Transverse colon (tissue), 4 donors: ENCODE measurements around the gene RCAN2. TPM values are rescaled to one million over a fixed set of nuclear protein-coding genes. Genes with fewer than 3 reads are reported as not detected.
A peak's percentile ranks its signal among the peaks of the same experiment; 100 is the strongest.

Experiments
- DNase-seq: peaks from one replicate; pipeline ENCODE4 v3.0.0-alpha.2; 2019
- H3K27ac ChIP-seq, 4 donors: fragments of 200-600 bp; sonication (generic); 2 replicates each; pipeline ENCODE4 v1.5.1; 2016 to 2018; ENCODE audit warnings: inconsistent platforms in 4 of 4
- H3K27me3 ChIP-seq: fragments of 200-600 bp; sonication (generic); 2 replicates; pipeline ENCODE4 v1.5.1; 2017; ENCODE audit warnings: inconsistent platforms
- H3K36me3 ChIP-seq, 4 donors: fragments of 200-600 bp; sonication (generic); 2 replicates each; pipeline ENCODE4 v1.5.1; 2017 to 2019; ENCODE audit warnings: inconsistent platforms in 4 of 4
- H3K4me1 ChIP-seq, 4 donors: fragments of 200-600 bp; sonication (generic); 2 replicates each; pipeline ENCODE4 v1.5.1; 2017 to 2020; ENCODE audit warnings: inconsistent platforms in 4 of 4
- H3K4me3 ChIP-seq, 4 donors: fragments of 200-600 bp; sonication (generic); 1 replicate in 1 of 4; 2 replicates in 3 of 4; pipeline versions ENCODE4 v1.5.1 to v1.6.1; 2017 to 2019; ENCODE audit warnings: inconsistent platforms in 4 of 4
- H3K9me3 ChIP-seq, 2 donors: fragments of 200-600 bp; sonication (generic); 2 replicates each; pipeline ENCODE4 v1.5.1; 2017 to 2019; ENCODE audit warnings: inconsistent platforms in 2 of 2
- EP300 ChIP-seq: sonication (generic); formaldehyde crosslinking; IDR thresholded peaks from one replicate; pipeline ENCODE4 v1.6.1; 2017; ENCODE audit warnings: antibody characterized with exemption, low read depth
- POLR2A ChIP-seq: fragments of 450-650 bp; IDR thresholded peaks from one replicate; pipeline ENCODE4 v1.6.1; 2016; ENCODE audit warnings: antibody characterized with exemption, mild to moderate bottlenecking, moderate library complexity
- POLR2AphosphoS5 ChIP-seq, 3 donors: sonication (generic); formaldehyde crosslinking; IDR thresholded peaks; one replicate each; pipeline ENCODE4 v1.6.1; 2016; ENCODE audit warnings: antibody characterized with exemption in 3 of 3
- WGBS, 2 donors: methylation state at CpG; one replicate each; pipeline ENCODE4 v1.1.5; 2018; ENCODE audit warnings: low coverage in 1 of 2; 5-methylcytosine and 5-hydroxymethylcytosine counted together
- in situ Hi-C, 4 donors: fragments of 200-750 bp; cut with MboI; loops; one replicate each; pipeline versions ENCODE4 v1.15.0 to v1.15.1; 2017; ENCODE audit warnings: low sequenced_read_pairs in 3 of 4, low pct_ligation_motif_present in 1 of 4, low pct_unique_long_range_greater_than_20kb in 1 of 4
- intact Hi-C: fragments of 100-400 bp; cut with DNase I; formaldehyde crosslinking; loops from one replicate; pipeline ENCODE4 v1.15.1; 2023; ENCODE audit warnings: low total_unique reads
- total RNA-seq, 4 donors: library from RNA; depleted of rRNA; stranded (reverse); fragments of >200 nt; gene quantifications; one replicate each; pipeline ENCODE4 v1.1.0, GENCODE V29; 2016
- TF ChIP-seq, protein P1 (sequence below), 5 experiments: fragments of 200-600 bp in 3 of 5; fragments of 450-650 bp in 2 of 5; sonication (generic) in 3 of 5; IDR thresholded peaks; 1 replicate in 2 of 5; 2 replicates in 3 of 5; pipeline ENCODE4 v1.5.1; 2016 to 2017; ENCODE audit warnings: antibody characterized with exemption in 5 of 5, inconsistent platforms in 3 of 5, mild to moderate bottlenecking in 2 of 5, moderate library complexity in 1 of 5

Gene RCAN2
- total RNA-seq, result 1 to 10 TPM; 1.9 to 9.5 (median 7.5) TPM

DNA sequence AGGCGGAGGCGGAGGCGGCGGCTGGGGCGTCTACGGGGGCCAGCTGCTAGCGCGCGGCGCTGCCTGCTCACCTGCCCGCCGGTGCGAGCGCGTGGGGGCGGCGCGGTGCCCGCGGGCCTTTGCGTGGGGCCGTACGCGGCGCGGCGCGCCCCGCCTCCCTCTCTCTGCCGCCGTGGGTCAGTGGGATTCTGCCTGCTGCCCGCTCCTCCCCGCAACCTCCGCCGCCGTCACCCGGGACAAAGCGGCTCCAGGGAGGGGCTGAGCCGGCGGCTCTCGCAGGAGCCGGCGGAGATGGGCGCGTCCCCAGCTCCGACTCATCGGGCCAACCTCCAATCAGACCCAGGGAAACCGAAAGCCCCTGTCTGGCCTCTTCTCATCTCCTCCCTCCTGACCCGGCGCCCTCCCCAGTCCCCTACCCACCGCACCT is at the start of gene RCAN2:
Gene RCAN2, minus strand, starts transcription at position 249 of the 427 bp plus-strand sequence.
- WGBS, 2 donors, result 0% methylated on average over 19 of the region's 51 CpGs; no CpG with 5 or more reads in 1 of the 2 donors

DNA sequence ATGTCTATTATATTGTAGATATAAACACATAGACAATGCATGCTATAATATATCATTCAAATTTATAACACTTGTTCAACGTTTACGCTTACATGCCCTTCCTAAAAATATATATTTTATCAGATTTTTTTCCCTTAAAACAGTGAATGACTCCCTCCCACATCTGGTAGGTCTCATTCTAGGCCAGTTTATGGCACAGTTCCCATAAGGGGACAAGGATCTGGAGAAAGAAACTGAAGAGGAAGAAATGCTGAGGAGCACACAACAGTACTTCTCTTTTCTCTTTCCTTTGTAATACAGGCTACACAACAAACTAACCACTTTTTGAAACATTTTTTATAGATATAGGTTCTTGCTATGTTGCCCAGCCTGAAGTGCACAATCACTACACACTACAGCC is 48.6 kb upstream of the RCAN2 start:
- TF ChIP-seq POLR2AphosphoS5 (IDR thresholded peaks at IDR 0.05) (no peak), EP300 (no peak), POLR2A (no peak)
- TF ChIP-seq, protein P1, sequence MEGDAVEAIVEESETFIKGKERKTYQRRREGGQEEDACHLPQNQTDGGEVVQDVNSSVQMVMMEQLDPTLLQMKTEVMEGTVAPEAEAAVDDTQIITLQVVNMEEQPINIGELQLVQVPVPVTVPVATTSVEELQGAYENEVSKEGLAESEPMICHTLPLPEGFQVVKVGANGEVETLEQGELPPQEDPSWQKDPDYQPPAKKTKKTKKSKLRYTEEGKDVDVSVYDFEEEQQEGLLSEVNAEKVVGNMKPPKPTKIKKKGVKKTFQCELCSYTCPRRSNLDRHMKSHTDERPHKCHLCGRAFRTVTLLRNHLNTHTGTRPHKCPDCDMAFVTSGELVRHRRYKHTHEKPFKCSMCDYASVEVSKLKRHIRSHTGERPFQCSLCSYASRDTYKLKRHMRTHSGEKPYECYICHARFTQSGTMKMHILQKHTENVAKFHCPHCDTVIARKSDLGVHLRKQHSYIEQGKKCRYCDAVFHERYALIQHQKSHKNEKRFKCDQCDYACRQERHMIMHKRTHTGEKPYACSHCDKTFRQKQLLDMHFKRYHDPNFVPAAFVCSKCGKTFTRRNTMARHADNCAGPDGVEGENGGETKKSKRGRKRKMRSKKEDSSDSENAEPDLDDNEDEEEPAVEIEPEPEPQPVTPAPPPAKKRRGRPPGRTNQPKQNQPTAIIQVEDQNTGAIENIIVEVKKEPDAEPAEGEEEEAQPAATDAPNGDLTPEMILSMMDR (IDR thresholded peaks at IDR 0.05), result no peak
- DNase-seq, result no peak

More for the DNA sequence above, at the start of gene RCAN2:
- in situ Hi-C loops, result no loop called here
- peak within 1 kb of the TSS; percentile 67 to 81 (median 72) for H3K27ac ChIP-seq
- peak in 2 of 3 donors; percentile 30 to 39 for TF ChIP-seq POLR2AphosphoS5 (IDR thresholded peaks at IDR 0.05)
- TF ChIP-seq POLR2A, result no peak
- no peaks in the 10 kb centered on the region for H3K9me3 ChIP-seq
- no peaks in the 10 kb centered on the region for H3K36me3 ChIP-seq
- intact Hi-C loops, result loop anchor here (10.0 kb wide), 1 partner anchor 66 kb away; no protein-coding TSS in a partner anchor
- peak; percentile 60 for DNase-seq
- peak within 1 kb of the TSS; percentile 38 to 86 (median 62) for H3K4me3 ChIP-seq
- H3K4me1 ChIP-seq, result peaks cover 0 to 14% (median 12%) of the 10 kb centered on the region in 4 donors
- H3K27me3 ChIP-seq, result peaks cover 45% of the 10 kb centered on the region

DNA sequence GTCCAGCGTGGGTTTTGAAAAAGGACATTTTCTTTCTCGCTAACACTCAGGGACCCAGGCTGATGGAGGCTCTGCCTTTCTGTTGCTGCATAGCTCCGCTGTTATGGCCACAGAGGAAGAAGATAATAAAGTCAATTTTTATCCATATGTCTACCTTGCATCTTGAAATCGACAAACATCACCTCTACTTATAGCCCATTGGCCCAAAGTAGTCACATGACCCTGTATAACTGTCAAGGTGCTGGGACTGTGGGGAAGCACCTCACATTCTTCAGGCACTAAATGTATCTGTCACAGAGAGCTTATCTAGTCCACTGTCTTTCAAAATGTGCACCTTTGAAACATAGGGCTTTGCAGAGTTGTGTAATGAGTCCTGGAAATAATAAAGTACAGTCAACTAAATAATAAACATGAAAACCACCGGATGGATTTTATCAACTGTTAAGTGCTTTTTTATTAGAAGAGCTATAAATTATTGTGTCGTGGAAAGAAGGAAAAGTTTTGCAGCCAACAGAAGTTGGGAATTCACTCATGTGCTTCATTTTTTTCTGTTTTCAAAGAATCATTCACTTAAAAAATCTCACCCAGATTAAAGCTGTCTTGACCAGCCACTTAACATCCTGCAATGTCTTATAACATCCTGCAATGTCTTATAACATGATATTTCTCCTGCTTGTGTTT is 47.7 kb upstream of the RCAN2 start:
- no peak overlapping the region for H3K4me3 ChIP-seq
- H3K36me3 ChIP-seq, result no peaks in the 10 kb centered on the region
- H3K9me3 ChIP-seq, result no peaks in the 10 kb centered on the region
- no peak overlapping the region for H3K27ac ChIP-seq
- intact Hi-C loops, result no loop called here
- TF ChIP-seq POLR2A (no peak), EP300 (no peak), POLR2AphosphoS5 (IDR thresholded peaks at IDR 0.05) (no peak)
- TF ChIP-seq, protein P1 (IDR thresholded peaks at IDR 0.05), result no peak
- H3K4me1 ChIP-seq, result no peaks in the 10 kb centered on the region
- DNase-seq, result no peak
- WGBS, 2 donors, result 64 to 79% methylated on average over 3 to 6 of the region's 6 CpGs
- H3K27me3 ChIP-seq, result no peaks in the 10 kb centered on the region
- in situ Hi-C loops, result no loop called here

More for the DNA sequence above, 48.6 kb upstream of the RCAN2 start:
- Histone ChIP-seq H3K27ac (no peak overlapping the region), H3K36me3 (no peaks in the 10 kb centered on the region), H3K9me3 (no peaks in the 10 kb centered on the region), H3K4me3 (no peak overlapping the region), H3K4me1 (no peaks in the 10 kb centered on the region), H3K27me3 (no peaks in the 10 kb centered on the region)
- in situ Hi-C loops, result no loop called here
- intact Hi-C loops, result no loop called here
- WGBS, 2 donors, result 63 to 72% methylated on average over 2 of the region's 2 CpGs

DNA sequence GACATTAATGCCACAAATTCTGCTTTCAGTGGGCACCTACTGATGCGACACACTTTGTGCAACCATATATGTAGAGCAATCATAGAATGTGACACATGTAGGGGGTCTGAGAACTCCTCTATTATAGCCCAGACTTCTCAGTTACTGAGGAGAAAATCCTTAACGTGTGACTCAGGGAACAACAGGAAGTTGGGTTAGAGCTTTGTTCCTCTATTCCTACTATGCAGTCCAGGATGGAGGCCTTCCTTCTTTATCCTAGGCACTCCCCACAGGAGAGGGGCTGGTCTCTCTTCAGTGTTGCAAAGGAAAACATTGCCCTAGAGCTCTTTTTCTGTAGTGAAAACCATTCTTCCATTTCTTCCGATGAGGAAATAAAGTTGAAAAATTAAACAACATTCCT is 39.6 kb upstream of the RCAN2 start:
- DNase-seq, result no peak
- 71 to 89% methylated on average over 1 to 3 of the region's 3 CpGs for WGBS, 2 donors
- no peaks in the 10 kb centered on the region for H3K36me3 ChIP-seq
- no peak overlapping the region for H3K4me3 ChIP-seq
- in situ Hi-C loops (no loop called here), intact Hi-C loops (no loop called here)
- H3K27me3 ChIP-seq, result no peaks in the 10 kb centered on the region
- no peaks in the 10 kb centered on the region for H3K4me1 ChIP-seq
- H3K9me3 ChIP-seq, result no peaks in the 10 kb centered on the region
- no peak overlapping the region for H3K27ac ChIP-seq
- TF ChIP-seq POLR2AphosphoS5 (IDR thresholded peaks at IDR 0.05) (no peak), POLR2A (no peak), EP300 (no peak)
- TF ChIP-seq, protein P1 (IDR thresholded peaks at IDR 0.05), result no peak
